Endothelial cell of umbilical vein (primary cell): ENCODE results near the gene TOMM40L. TPM values are rescaled to one million over a fixed set of nuclear protein-coding genes. Genes with fewer than 3 reads are reported as not detected.

ENCODE experiments used
- BruUV-seq: library from RNA; stranded (reverse); fragments of 400-500 nt; replicated peaks from 2 replicates; lab custom pipeline; 2021; lab: Mats Ljungman, UMichigan
- CTCF ChIA-PET: fragments of 300-600, 350-600 bp; sonication (Branson Sonifier 250); formaldehyde crosslinking; loops from one replicate; lab custom pipeline; 2021; ENCODE audit warnings: antibody characterized with exemption, inconsistent platforms; lab: Charles Lee
- POLR2A ChIA-PET: fragments of 300-600, 350-600 bp; sonication (Branson Sonifier 250); formaldehyde crosslinking; loops from one replicate; lab custom pipeline; 2021; ENCODE audit warnings: antibody characterized with exemption, inconsistent platforms; lab: Charles Lee
- DNase-seq: peaks from one replicate; pipeline ENCODE4 v3.0.0-alpha.2; 2011; ENCODE audit warnings: low read depth, low spot score
- FAIRE-seq: peaks from 2 replicates; lab custom pipeline; 2011; peaks lifted over from hg19 to GRCh38; lab: Jason Lieb, UNC
- H2AFZ ChIP-seq: 2 replicates; pipeline ENCODE4 v1.6.0; 2012; ENCODE audit warnings: low read depth, low read length, control low read depth, inconsistent platforms
- H3K27ac ChIP-seq: 2 replicates; pipeline ENCODE4 v1.5.1; 2011; ENCODE audit warnings: low read depth, mild to moderate bottlenecking, control low read depth, low read length, moderate library complexity; ENCODE audit not compliant: insufficient read depth
- H3K27me3 ChIP-seq, 2 experiments: 2 replicates each; pipeline versions ENCODE4 v1.6.0 to v1.6.1; 2011; ENCODE audit warnings: low read length in 2 of 2, mixed read lengths in 1 of 2; ENCODE audit not compliant: control insufficient read depth in 2 of 2, insufficient read depth in 2 of 2
- H3K36me3 ChIP-seq, 2 experiments: 2 replicates in 1 of 2; 3 replicates in 1 of 2; pipeline ENCODE4 v1.5.1; 2011; ENCODE audit warnings: low read length in 2 of 2, mild to moderate bottlenecking in 1 of 2, moderate library complexity in 1 of 2; ENCODE audit not compliant: control insufficient read depth in 2 of 2, insufficient read depth in 2 of 2; ENCODE audit errors: extremely low read depth in 1 of 2
- H3K4me1 ChIP-seq: 3 replicates; pipeline ENCODE4 v1.5.1; 2011; ENCODE audit warnings: mild to moderate bottlenecking, low read length; ENCODE audit not compliant: control insufficient read depth, insufficient read depth; ENCODE audit errors: extremely low read depth
- H3K4me2 ChIP-seq: 2 replicates; pipeline ENCODE4 v1.6.1; 2011; ENCODE audit warnings: low read length, control low read depth, mixed read lengths; ENCODE audit not compliant: insufficient read depth
- H3K4me3 ChIP-seq, 3 experiments: fragments of 200-600 bp in 1 of 3; sonication (generic), shearing (Covaris generic) in 1 of 3; replicated peaks in 1 of 3; 2 replicates each; pipeline ENCODE4 v1.5.1; 2011 to 2016; ENCODE audit warnings: control low read depth in 3 of 3, low read length in 3 of 3, mild to moderate bottlenecking in 2 of 3, inconsistent platforms in 1 of 3, low read depth in 1 of 3, moderate library complexity in 1 of 3; ENCODE audit not compliant: insufficient read depth in 1 of 3
- H3K79me2 ChIP-seq: 2 replicates; pipeline ENCODE4 v1.6.0; 2012; ENCODE audit warnings: low read length, inconsistent platforms; ENCODE audit not compliant: control insufficient read depth, insufficient read depth
- H3K9ac ChIP-seq: replicated peaks from 2 replicates; pipeline ENCODE3; 2011; ENCODE audit warnings: low read length, control low read depth; ENCODE audit not compliant: insufficient read depth; ENCODE audit errors: extremely low read depth
- H3K9me1 ChIP-seq: replicated peaks from 3 replicates; pipeline ENCODE4 v1.6.0; 2011; ENCODE audit warnings: mild to moderate bottlenecking, low read length; ENCODE audit not compliant: control insufficient read depth, insufficient read depth; ENCODE audit errors: extremely low read depth
- H3K9me3 ChIP-seq: replicated peaks from 2 replicates; pipeline ENCODE4 v1.5.1; 2012; ENCODE audit warnings: low read length, inconsistent platforms; ENCODE audit not compliant: control insufficient read depth, insufficient read depth
- H4K20me1 ChIP-seq: replicated peaks from 2 replicates; pipeline ENCODE3; 2011; ENCODE audit warnings: mild to moderate bottlenecking, low read length; ENCODE audit not compliant: control insufficient read depth, insufficient read depth; ENCODE audit errors: extremely low read depth
- EZH2 ChIP-seq: IDR thresholded peaks from 2 replicates; pipeline ENCODE4 v1.6.1; 2012; ENCODE audit warnings: borderline replicate concordance, low read depth, mild to moderate bottlenecking, moderate library complexity, low read length, inconsistent platforms; ENCODE audit not compliant: severe bottlenecking
- FOS ChIP-seq: IDR thresholded peaks from 2 replicates; pipeline ENCODE4 v1.6.1; 2011; ENCODE audit warnings: mild to moderate bottlenecking, low read length, moderate library complexity, borderline replicate concordance; ENCODE audit not compliant: insufficient read depth
- GATA2 ChIP-seq: IDR thresholded peaks from 2 replicates; pipeline ENCODE4 v1.7.0; 2011; ENCODE audit warnings: low read depth, mild to moderate bottlenecking, moderate library complexity, mixed read lengths, low read length; ENCODE audit not compliant: insufficient read length, insufficient read depth
- JUN ChIP-seq: IDR thresholded peaks from 2 replicates; pipeline ENCODE4 v1.6.1; 2011; ENCODE audit warnings: borderline replicate concordance, low read depth; ENCODE audit not compliant: insufficient read length, insufficient read depth
- MYC ChIP-seq: IDR thresholded peaks from one replicate; pipeline ENCODE4 v1.6.1; 2011; ENCODE audit warnings: mild to moderate bottlenecking, low read depth, low read length
- POLR2A ChIP-seq: IDR thresholded peaks from 2 replicates; pipeline ENCODE4 v1.6.1; 2012; ENCODE audit warnings: low read depth, mild to moderate bottlenecking, control low read depth, low read length
- POLR2AphosphoS5 ChIP-seq: IDR thresholded peaks from 2 replicates; pipeline ENCODE4 v1.6.1; 2012; ENCODE audit warnings: low read depth, mild to moderate bottlenecking, control low read depth, low read length, moderate library complexity; ENCODE audit not compliant: insufficient read depth
- dilution Hi-C: fragments of 300-500 bp; cut with MboI; formaldehyde crosslinking; loops from one replicate; pipeline ENCODE4 v1.15.0; 2019; ENCODE audit warnings: low sequenced_read_pairs; ENCODE audit not compliant: extremely low pct_ligation_motif_present
- intact Hi-C: fragments of 100-400 bp; cut with micrococcal nuclease; formaldehyde crosslinking; loops from one replicate; pipeline ENCODE4 v1.10.0; 2022
- polyA plus RNA-seq, 4 experiments: library from polyadenylated mRNA; depleted of rRNA in 3 of 4; stranded (reverse) in 3 of 4; unstranded in 1 of 4; fragments of >200 nt; gene quantifications; 2 replicates each; pipeline versions ENCODE4 v1.2.1 to v1.2.3, GENCODE V29; 2011 to 2012; ENCODE audit warnings: missing spikeins in 1 of 4
- total RNA-seq: library from RNA; stranded (reverse); gene quantifications from 2 replicates; pipeline ENCODE4 v1.2.3, GENCODE V29; 2021
- TF ChIP-seq, protein P1 (sequence below), 2 donors: IDR thresholded peaks; 1 replicate in 1 of 2; 2 replicates in 1 of 2; pipeline ENCODE4 v1.5.1; 2011; ENCODE audit warnings: low read length in 2 of 2, mild to moderate bottlenecking in 2 of 2, moderate library complexity in 2 of 2, control low read depth in 1 of 2, inconsistent platforms in 1 of 2, low read depth in 1 of 2; ENCODE audit not compliant: insufficient read depth in 1 of 2; ENCODE audit errors: extremely low read depth in 1 of 2
- TF ChIP-seq, protein P2 (sequence below): IDR thresholded peaks from 2 replicates; pipeline ENCODE4 v1.6.1; 2011; ENCODE audit not compliant: insufficient read depth, insufficient read length

TOMM40L gene
- total and polyA plus RNA-seq, 2 donors (not counting 3 experiments of a cell fraction or from before 2014, with no cell fraction given): 18.6 to 18.7 TPM

DNA sequence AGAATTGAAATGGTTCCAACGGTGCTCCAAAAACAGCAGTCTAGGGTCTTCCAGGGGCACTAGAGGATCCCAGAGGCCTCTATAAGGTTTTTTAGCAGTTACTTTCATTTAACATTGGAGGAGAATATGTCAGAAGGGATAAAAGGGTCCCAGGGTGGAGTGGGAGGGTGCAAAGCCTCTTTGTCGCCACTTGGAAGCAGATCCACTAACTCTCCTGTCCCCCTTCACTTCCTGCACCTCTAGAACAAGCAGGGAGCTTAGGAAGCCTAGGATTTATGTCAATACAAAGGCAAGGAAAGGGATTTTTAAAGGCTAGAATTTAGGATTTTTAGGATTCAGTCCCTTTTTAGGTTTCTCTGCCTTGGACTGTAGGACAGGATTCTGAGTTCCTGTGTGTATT, 41.0 kb downstream of the TOMM40L start:
- no peaks in the 10 kb centered on the region for H3K79me2 ChIP-seq
- H3K4me2 ChIP-seq: no peak overlapping the region
- no peaks in the 10 kb centered on the region for H3K9me3 ChIP-seq
- dilution Hi-C loops: no loop called here
- intact Hi-C loops: no loop called here
- CTCF ChIA-PET: interaction anchor here (1.3 to 2.4 kb wide), 2 partner anchors 9 to 24 kb away, joined by 3 to 7 read pairs; no protein-coding TSS in a partner anchor
- no peaks in the 10 kb centered on the region for H3K9me1 ChIP-seq
- DNase-seq (no peak), FAIRE-seq (no peak)
- no peak for TF ChIP-seq MYC
- no peak for TF ChIP-seq GATA2
- TF ChIP-seq POLR2AphosphoS5: no peak
- no peak for TF ChIP-seq JUN
- TF ChIP-seq EZH2: no peak
- no peak for TF ChIP-seq POLR2A
- TF ChIP-seq FOS: no peak
- TF ChIP-seq, protein P1, sequence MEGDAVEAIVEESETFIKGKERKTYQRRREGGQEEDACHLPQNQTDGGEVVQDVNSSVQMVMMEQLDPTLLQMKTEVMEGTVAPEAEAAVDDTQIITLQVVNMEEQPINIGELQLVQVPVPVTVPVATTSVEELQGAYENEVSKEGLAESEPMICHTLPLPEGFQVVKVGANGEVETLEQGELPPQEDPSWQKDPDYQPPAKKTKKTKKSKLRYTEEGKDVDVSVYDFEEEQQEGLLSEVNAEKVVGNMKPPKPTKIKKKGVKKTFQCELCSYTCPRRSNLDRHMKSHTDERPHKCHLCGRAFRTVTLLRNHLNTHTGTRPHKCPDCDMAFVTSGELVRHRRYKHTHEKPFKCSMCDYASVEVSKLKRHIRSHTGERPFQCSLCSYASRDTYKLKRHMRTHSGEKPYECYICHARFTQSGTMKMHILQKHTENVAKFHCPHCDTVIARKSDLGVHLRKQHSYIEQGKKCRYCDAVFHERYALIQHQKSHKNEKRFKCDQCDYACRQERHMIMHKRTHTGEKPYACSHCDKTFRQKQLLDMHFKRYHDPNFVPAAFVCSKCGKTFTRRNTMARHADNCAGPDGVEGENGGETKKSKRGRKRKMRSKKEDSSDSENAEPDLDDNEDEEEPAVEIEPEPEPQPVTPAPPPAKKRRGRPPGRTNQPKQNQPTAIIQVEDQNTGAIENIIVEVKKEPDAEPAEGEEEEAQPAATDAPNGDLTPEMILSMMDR (IDR thresholded peaks at IDR 0.05; ENCODE audit: extremely low read depth in 1 of 2, insufficient read depth in 1 of 2, low read depth in 1 of 2, low read length in 2 of 2): no peak
- TF ChIP-seq, protein P2, sequence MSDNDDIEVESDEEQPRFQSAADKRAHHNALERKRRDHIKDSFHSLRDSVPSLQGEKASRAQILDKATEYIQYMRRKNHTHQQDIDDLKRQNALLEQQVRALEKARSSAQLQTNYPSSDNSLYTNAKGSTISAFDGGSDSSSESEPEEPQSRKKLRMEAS: no peak
- no peaks in the 10 kb centered on the region for H3K4me1 ChIP-seq
- H3K4me3 ChIP-seq: no peak overlapping the region
- POLR2A ChIA-PET: no interaction called here
- no TSS peak for BruUV-seq
- no peak overlapping the region for H3K27ac ChIP-seq
- H4K20me1 ChIP-seq: no peaks in the 10 kb centered on the region
- H2AFZ ChIP-seq: no peak overlapping the region
- H3K36me3 ChIP-seq: no peaks in the 10 kb centered on the region
- no peak overlapping the region for H3K9ac ChIP-seq
- H3K27me3 ChIP-seq: peaks cover 5 to 14% of the 10 kb centered on the region in 2 experiments
